HG03097 (cell line): ENCODE measurements around the gene CADM2.
A peak's percentile ranks its signal among the peaks of the same experiment; 100 is the strongest.

ENCODE experiments used
- ATAC-seq: cut with Tn5 transposase; IDR thresholded peaks from one replicate; pipeline ENCODE4 v1.9.1; 2021; ENCODE audit not compliant: unreplicated experiment, low FRiP score

The CADM2 gene

GRCh38 chr3:85535517-85535916 is 576.7 kb downstream of the CADM2 start:
- ATAC-seq = no peak

GRCh38 chr3:85539232-85539631 is 580.4 kb downstream of the CADM2 start:
- ATAC-seq = no peak

GRCh38 chr3:85554153-85554552 is 595.4 kb downstream of the CADM2 start:
- ATAC-seq = no peak

- no peak for ATAC-seq
Measured at GRCh38 chr3:85560088-85560785, 601.4 kb downstream of the CADM2 start.

GRCh38 chr3:85567071-85567676 is 608.4 kb downstream of the CADM2 start:
- ATAC-seq = no peak

- ATAC-seq = no peak
Measured at GRCh38 chr3:85570819-85571218, 612.0 kb downstream of the CADM2 start.

GRCh38 chr3:85571835-85572234 is 613.0 kb downstream of the CADM2 start:
- ATAC-seq = no peak

GRCh38 chr3:85572426-85572825 is 613.6 kb downstream of the CADM2 start:
- no peak for ATAC-seq

- no peak for ATAC-seq
Measured at GRCh38 chr3:85572978-85573377, 614.2 kb downstream of the CADM2 start.

- ATAC-seq = no peak
Measured at GRCh38 chr3:85574006-85574705, 615.4 kb downstream of the CADM2 start.

- ATAC-seq = peak; percentile 72
Measured at GRCh38 chr3:85576091-85576690, 617.4 kb downstream of the CADM2 start.

- ATAC-seq = no peak
Measured at GRCh38 chr3:85576697-85577200, 618.0 kb downstream of the CADM2 start.

GRCh38 chr3:85584779-85585356 is 626.1 kb downstream of the CADM2 start:
- no peak for ATAC-seq

- ATAC-seq = no peak
Measured at GRCh38 chr3:85586018-85586417, 627.2 kb downstream of the CADM2 start.

- no peak for ATAC-seq
Measured at GRCh38 chr3:85589145-85589544, 630.4 kb downstream of the CADM2 start.

GRCh38 chr3:85591451-85591850 is 632.7 kb downstream of the CADM2 start:
- ATAC-seq = no peak

- no peak for ATAC-seq
Measured at GRCh38 chr3:85592256-85592655, 633.5 kb downstream of the CADM2 start.

GRCh38 chr3:85594676-85595075 is 635.9 kb downstream of the CADM2 start:
- ATAC-seq = no peak

- no peak for ATAC-seq
Measured at GRCh38 chr3:85603378-85603777, 644.6 kb downstream of the CADM2 start.

- ATAC-seq = no peak
Measured at GRCh38 chr3:85604641-85605040, 645.9 kb downstream of the CADM2 start.

- ATAC-seq = no peak
Measured at GRCh38 chr3:85605066-85605465, 646.3 kb downstream of the CADM2 start.
